HepG2 (cell line): ENCODE results near the gene PRR12. TPM values are rescaled to one million over a fixed set of nuclear protein-coding genes. Genes with fewer than 3 reads are reported as not detected.
A peak's percentile ranks its signal among the peaks of the same experiment; 100 is the strongest.

Experiments used
- ATF1 ChIP-seq: IDR thresholded peaks from 2 replicates; pipeline ENCODE4 v1.6.1; 2016; ENCODE audit warnings: mild to moderate bottlenecking, control low read depth
- ELF4 ChIP-seq: sonication (generic); formaldehyde crosslinking; IDR thresholded peaks from 2 replicates; pipeline ENCODE4 v1.5.0; 2020; ENCODE audit warnings: missing genetic modification reagents, mild to moderate bottlenecking, moderate library complexity, borderline replicate concordance
- HIVEP1 ChIP-seq: sonication (generic); formaldehyde crosslinking; IDR thresholded peaks from 2 replicates; pipeline ENCODE4 v1.4.0; 2020; ENCODE audit warnings: mild to moderate bottlenecking, missing genetic modification reagents
- IRF2 ChIP-seq: IDR thresholded peaks from 2 replicates; pipeline ENCODE4 v1.6.1; 2018; ENCODE audit warnings: missing genetic modification reagents, missing compliant biosample characterization
- NBN ChIP-seq: fragments of 450-650 bp; conservative IDR thresholded peaks from 2 replicates; pipeline ENCODE4 v1.6.1; 2017
- NR2F6 ChIP-seq, 2 experiments: IDR thresholded peaks; 2 replicates each; pipeline ENCODE4 v1.6.1; 2016; ENCODE audit warnings: antibody characterized with exemption in 1 of 2, mild to moderate bottlenecking in 1 of 2
- PAF1 ChIP-seq: IDR thresholded peaks from 2 replicates; pipeline ENCODE4 v1.6.1; 2016; ENCODE audit warnings: missing genetic modification reagents, missing compliant biosample characterization
- PATZ1 ChIP-seq: sonication (generic); formaldehyde crosslinking; IDR thresholded peaks from 2 replicates; pipeline ENCODE4 v1.4.0; 2020; ENCODE audit warnings: missing genetic modification reagents
- PCBP2 ChIP-seq: fragments of 200-400 bp; formaldehyde crosslinking; optimal IDR thresholded peaks from 2 replicates; pipeline ENCODE3; 2018; ENCODE audit warnings: low read length, low read depth; ENCODE audit not compliant: poor library complexity, severe bottlenecking
- PHF5A ChIP-seq: IDR thresholded peaks from one replicate; pipeline ENCODE4 v1.6.1; 2018; ENCODE audit warnings: low read depth, missing genetic modification reagents; ENCODE audit not compliant: unreplicated experiment
- POLR2G ChIP-seq: fragments of 200-400 bp; formaldehyde crosslinking; IDR thresholded peaks from 2 replicates; pipeline ENCODE4 v1.6.1; 2018; ENCODE audit warnings: mild to moderate bottlenecking, low read depth, low read length, moderate library complexity
- SALL2 ChIP-seq: sonication (generic); formaldehyde crosslinking; IDR thresholded peaks from 2 replicates; pipeline ENCODE4 v1.8.1; 2023; ENCODE audit warnings: mild to moderate bottlenecking, missing genetic modification reagents, inconsistent platforms
- SIN3A ChIP-seq: IDR thresholded peaks from 2 replicates; pipeline ENCODE4 v1.6.1; 2011; ENCODE audit warnings: low read depth, mild to moderate bottlenecking, control low read depth, low read length, borderline replicate concordance
- SIX4 ChIP-seq: sonication (generic); formaldehyde crosslinking; IDR thresholded peaks from 2 replicates; pipeline ENCODE4 v1.4.0; 2020; ENCODE audit warnings: missing genetic modification reagents
- ZFP36L1 ChIP-seq: sonication (generic); formaldehyde crosslinking; IDR thresholded peaks from 2 replicates; pipeline ENCODE4 v1.8.0; 2022; ENCODE audit warnings: mild to moderate bottlenecking, missing genetic modification reagents, moderate library complexity
- ZKSCAN1 ChIP-seq: fragments of 150-350 bp; IDR thresholded peaks from 2 replicates; pipeline ENCODE4 v1.6.1; 2014; ENCODE audit warnings: low read length
- ZNF17 ChIP-seq: sonication (generic); formaldehyde crosslinking; IDR thresholded peaks from 2 replicates; pipeline ENCODE4 v1.5.0; 2020; ENCODE audit warnings: mild to moderate bottlenecking, missing genetic modification reagents
- ZNF446 ChIP-seq: sonication (generic); formaldehyde crosslinking; IDR thresholded peaks from 2 replicates; pipeline ENCODE4 v1.5.0; 2020; ENCODE audit warnings: mild to moderate bottlenecking, missing genetic modification reagents
- ZNF552 ChIP-seq: sonication (generic); formaldehyde crosslinking; IDR thresholded peaks from 2 replicates; pipeline ENCODE4 v1.9.0; 2022; ENCODE audit warnings: missing genetic modification reagents, mild to moderate bottlenecking, borderline replicate concordance
- ZNF589 ChIP-seq: sonication (generic); formaldehyde crosslinking; conservative IDR thresholded peaks from 2 replicates; pipeline ENCODE4 v1.8.0; 2022; ENCODE audit warnings: mild to moderate bottlenecking, moderate library complexity, missing genetic modification reagents
- ZNF652 ChIP-seq: IDR thresholded peaks from 2 replicates; pipeline ENCODE4 v1.6.1; 2016; ENCODE audit warnings: low read depth, borderline replicate concordance
- ZNF709 ChIP-seq: sonication (generic); formaldehyde crosslinking; IDR thresholded peaks from 2 replicates; pipeline ENCODE4 v1.5.0; 2020; ENCODE audit warnings: mild to moderate bottlenecking, missing genetic modification reagents
- ZNF790 ChIP-seq: sonication (generic); formaldehyde crosslinking; IDR thresholded peaks from 2 replicates; pipeline ENCODE4 v1.8.0; 2022; ENCODE audit warnings: missing genetic modification reagents, mild to moderate bottlenecking, borderline replicate concordance
- polyA plus RNA-seq, 8 experiments: library from polyadenylated mRNA; depleted of rRNA in 3 of 8; stranded (reverse) in 7 of 8; unstranded in 1 of 8; fragments of >200 nt; fragmentation: Illumina TruSeq in 4 of 8; extraction: Trizol in 4 of 8; gene quantifications; 2 replicates each; pipeline versions ENCODE4 v1.2.1 to v1.2.3, GENCODE V29; 2011 to 2016; ENCODE audit warnings: low read depth in 4 of 8, missing spikeins in 1 of 8, mixed read lengths in 1 of 8; ENCODE audit not compliant: insufficient read depth in 1 of 8
- total RNA-seq, 5 experiments: library from RNA; depleted of rRNA; stranded (reverse); fragments of >200 nt; fragmentation: Illumina TruSeq; extraction: Trizol; gene quantifications; 2 replicates each; pipeline ENCODE4 v1.2.3, GENCODE V29; 2016; ENCODE audit warnings: low read depth in 1 of 5
- TF ChIP-seq, protein P1 (sequence below): sonication (generic); formaldehyde crosslinking; IDR thresholded peaks from 2 replicates; pipeline ENCODE4 v1.8.1; 2023; ENCODE audit warnings: mild to moderate bottlenecking, inconsistent platforms, moderate library complexity, missing genetic modification reagents, borderline replicate concordance
- TF ChIP-seq, protein P2 (sequence below): sonication (generic); formaldehyde crosslinking; IDR thresholded peaks from 2 replicates; pipeline ENCODE4 v1.9.0; 2022; ENCODE audit warnings: missing genetic modification reagents, mild to moderate bottlenecking, borderline replicate concordance

Gene PRR12
- total and polyA plus RNA-seq, 2 of the 13 experiments (the other 11 are each of a cell fraction or from before 2014, with no cell fraction given) = 0.62 to 1.5 TPM

- TF ChIP-seq, protein P1, sequence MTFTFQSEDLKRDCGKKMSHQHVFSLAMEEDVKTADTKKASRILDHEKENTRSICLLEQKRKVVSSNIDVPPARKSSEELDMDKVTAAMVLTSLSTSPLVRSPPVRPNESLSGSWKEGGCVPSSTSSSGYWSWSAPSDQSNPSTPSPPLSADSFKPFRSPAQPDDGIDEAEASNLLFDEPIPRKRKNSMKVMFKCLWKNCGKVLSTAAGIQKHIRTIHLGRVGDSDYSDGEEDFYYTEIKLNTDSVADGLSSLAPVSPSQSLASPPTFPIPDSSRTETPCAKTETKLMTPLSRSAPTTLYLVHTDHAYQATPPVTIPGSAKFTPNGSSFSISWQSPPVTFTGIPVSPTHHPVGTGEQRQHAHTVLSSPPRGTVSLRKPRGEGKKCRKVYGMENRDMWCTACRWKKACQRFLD (CRISPR knock-in tag) = 0 out of 2 replicates have a peak, but pooled peaks have one; percentile 74
- TF ChIP-seq ZNF446 (CRISPR knock-in tag) = 0 out of 2 replicates have a peak, but pooled peaks have one; percentile 29
- TF ChIP-seq PCBP2 = no peak
- 0 out of 2 replicates have a peak, but pooled peaks have one; percentile 40 for TF ChIP-seq ZNF552
- TF ChIP-seq PATZ1 (CRISPR knock-in tag) = peak; percentile 41; the same call in 1 of the 2 replicates
- peak; percentile 84 for TF ChIP-seq POLR2G
- TF ChIP-seq ZNF790 (CRISPR knock-in tag) = peak; percentile 53; the same call in 1 of the 2 replicates
- 0 out of 2 replicates have a peak, but pooled peaks have one; percentile 30 for TF ChIP-seq ZNF589
- TF ChIP-seq NR2F6 (IDR thresholded peaks at IDR 0.05) = no peak
- peak; percentile 74 for TF ChIP-seq NR2F6 (CRISPR knock-in tag; IDR thresholded peaks at IDR 0.05)
- TF ChIP-seq ZFP36L1 (CRISPR knock-in tag) = peak; percentile 91
- 0 out of 2 replicates have a peak, but pooled peaks have one; percentile 30 for TF ChIP-seq ZKSCAN1
- peak; percentile 85 for TF ChIP-seq SALL2 (CRISPR knock-in tag)
- 0 out of 2 replicates have a peak, but pooled peaks have one; percentile 30 for TF ChIP-seq ELF4 (CRISPR knock-in tag)
- 0 out of 2 replicates have a peak, but pooled peaks have one; percentile 23 for TF ChIP-seq HIVEP1 (CRISPR knock-in tag)
- TF ChIP-seq SIX4 (CRISPR knock-in tag) = 0 out of 2 replicates have a peak, but pooled peaks have one; percentile 23
- no peak for TF ChIP-seq NBN
- no peak for TF ChIP-seq ZNF17
- peak; percentile 95 for TF ChIP-seq ATF1
- TF ChIP-seq ZNF709 (CRISPR knock-in tag) = peak; percentile 64; the same call in 1 of the 2 replicates
- no peak for TF ChIP-seq PHF5A
- TF ChIP-seq IRF2 = peak; percentile 96
- TF ChIP-seq, protein P2, sequence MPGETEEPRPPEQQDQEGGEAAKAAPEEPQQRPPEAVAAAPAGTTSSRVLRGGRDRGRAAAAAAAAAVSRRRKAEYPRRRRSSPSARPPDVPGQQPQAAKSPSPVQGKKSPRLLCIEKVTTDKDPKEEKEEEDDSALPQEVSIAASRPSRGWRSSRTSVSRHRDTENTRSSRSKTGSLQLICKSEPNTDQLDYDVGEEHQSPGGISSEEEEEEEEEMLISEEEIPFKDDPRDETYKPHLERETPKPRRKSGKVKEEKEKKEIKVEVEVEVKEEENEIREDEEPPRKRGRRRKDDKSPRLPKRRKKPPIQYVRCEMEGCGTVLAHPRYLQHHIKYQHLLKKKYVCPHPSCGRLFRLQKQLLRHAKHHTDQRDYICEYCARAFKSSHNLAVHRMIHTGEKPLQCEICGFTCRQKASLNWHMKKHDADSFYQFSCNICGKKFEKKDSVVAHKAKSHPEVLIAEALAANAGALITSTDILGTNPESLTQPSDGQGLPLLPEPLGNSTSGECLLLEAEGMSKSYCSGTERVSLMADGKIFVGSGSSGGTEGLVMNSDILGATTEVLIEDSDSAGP (CRISPR knock-in tag) = peak; percentile 77
- peak; percentile 56; the same call in 1 of the 2 replicates for TF ChIP-seq SIN3A
- 0 out of 2 replicates have a peak, but pooled peaks have one; percentile 35 for TF ChIP-seq ZNF652 (CRISPR knock-in tag)
- no peak for TF ChIP-seq PAF1 (CRISPR knock-in tag)
Observed at GRCh38 chr19:49641688-49642491, 50.9 kb downstream of the PRR12 start, which contains the start of gene SCAF1 (continued).
